GM18870 (cell line): ENCODE data around the gene C1orf174.

Experiments
- ATAC-seq: cut with Tn5 transposase; IDR thresholded peaks from one replicate; pipeline ENCODE4 v1.9.1; 2021; ENCODE audit warnings: moderate library complexity; ENCODE audit not compliant: unreplicated experiment

The C1orf174 gene

DNA sequence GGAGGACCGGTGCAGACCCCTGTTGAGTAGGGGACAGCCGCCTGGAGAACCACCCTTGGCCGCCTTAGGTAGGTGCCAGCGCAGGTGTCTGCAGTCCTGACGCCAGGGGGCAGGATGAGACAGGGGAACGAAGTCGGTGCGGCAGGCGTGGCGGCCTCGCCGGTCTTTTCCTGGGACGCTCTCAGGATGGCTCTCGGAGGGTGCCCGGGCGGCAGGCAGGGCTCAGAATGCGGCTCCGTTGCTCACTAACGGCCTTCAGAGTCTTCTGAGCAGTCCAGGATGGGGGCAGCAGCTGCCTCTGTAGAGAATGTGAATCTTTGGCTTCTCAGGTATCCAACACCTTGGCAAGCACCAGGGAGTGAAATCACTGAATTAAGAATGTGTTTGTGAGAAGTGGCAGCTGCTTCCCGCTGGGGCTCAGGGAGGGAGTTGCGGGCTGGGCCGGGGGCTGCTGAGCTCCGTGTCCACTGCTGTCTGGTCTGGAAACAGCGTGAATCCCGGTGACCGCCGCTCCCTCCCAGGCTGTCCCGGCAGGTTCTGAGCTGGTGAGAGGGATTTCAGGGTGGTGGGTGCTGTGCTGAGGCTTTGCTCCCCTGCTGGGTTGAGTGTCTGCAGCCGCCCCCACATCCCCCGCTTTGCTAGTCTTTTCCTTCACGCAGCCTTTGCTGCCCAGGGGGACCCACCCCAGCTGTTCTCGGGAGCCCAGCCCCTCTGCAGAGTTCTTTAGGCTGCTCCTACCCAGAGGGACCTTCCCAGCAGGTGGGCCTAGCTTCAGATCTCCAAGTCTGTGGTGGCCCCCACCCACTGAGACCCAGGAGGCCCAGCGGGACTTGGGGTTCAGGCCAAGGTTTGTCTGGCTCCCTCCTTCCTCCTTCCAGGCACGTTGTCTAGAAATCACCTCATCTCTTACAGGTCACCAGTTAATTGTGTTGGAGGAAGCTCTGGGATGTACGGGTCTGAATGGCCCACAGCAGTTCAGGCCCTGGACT is 11.1 kb upstream of the C1orf174 start:
- no peak for ATAC-seq

DNA sequence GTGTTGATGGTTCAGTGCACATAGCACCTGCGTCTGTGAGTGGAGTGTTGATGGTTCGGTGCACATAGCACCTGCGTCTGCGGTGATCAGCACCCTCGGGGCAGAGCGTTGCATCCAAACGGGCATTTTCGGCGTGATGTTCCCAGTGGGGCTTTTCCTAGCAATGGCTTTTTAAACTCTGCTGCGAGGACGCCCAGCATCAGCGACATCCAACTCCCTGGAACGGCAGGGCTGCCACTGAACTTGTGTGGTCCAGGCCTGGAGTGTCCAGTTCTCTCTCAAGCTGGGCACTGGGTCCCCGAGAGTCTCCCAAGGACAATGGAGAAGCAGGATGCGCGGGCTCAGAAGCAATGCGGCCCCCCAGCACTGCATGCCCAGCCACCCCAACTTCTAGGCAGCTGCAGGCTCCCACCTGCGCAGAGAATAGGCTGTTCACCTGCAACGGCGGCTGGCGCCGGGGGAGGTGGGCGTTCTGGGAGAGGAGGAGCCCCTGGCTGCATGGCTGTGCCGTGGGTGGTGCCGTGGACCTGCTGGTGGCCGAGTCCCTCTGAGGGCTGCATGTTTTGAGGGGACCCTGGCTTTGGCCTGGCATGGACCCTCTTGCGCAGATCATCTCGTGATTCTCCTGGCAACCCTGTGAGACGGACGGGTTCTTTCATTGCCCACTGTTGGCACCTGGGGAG is 10.1 kb upstream of the C1orf174 start:
- no peak for ATAC-seq

DNA sequence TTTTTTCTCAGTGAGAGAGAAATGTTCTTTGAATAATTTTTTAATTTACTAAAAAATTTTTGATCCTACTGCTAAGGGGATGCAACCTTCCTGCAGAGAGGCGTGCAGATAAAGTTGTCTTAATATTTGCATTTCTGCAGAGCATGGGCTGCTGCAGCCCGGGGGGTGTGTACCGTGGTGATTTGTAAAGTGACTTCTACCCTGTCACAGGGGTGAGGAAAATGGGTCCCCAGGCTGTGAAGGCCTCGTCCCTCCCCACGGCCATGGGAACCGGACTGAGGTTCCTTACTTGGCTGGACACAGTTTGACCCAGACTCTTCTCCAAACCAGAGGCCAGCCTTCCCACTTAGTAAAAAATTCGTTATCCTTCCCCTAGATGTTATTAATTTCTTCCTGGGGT is 9.5 kb upstream of the C1orf174 start:
- ATAC-seq = no peak

DNA sequence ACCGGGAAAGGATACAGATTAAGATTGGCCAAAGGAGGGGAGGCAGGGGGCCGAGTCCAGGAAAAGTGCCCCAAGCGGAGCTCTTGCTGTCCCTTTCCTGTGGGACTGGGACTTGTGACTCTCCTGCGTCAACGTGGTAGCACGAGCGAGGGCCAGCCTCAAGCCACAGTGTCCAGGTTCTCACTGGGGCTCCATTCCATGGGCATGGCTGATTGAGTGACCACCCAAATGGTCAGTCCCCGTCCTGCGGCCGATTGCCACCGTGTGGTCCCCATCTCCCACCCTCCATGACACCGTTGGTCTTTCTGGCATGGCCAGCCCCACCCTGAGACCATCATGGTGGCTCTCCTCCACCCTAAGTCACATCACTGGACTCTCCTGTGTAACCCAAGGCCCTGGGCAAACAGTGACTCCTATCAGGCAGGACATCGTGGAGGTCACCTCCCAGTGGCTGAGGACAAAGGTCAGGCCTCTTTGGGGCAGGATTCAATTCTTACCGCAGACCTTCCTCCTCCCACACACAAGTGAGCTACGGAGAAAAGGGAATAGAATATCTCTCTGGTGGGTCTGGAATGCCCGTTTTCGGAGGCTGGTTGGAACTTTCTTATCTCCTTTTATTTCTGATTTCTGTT is 8.9 kb upstream of the C1orf174 start:
- ATAC-seq = no peak

DNA sequence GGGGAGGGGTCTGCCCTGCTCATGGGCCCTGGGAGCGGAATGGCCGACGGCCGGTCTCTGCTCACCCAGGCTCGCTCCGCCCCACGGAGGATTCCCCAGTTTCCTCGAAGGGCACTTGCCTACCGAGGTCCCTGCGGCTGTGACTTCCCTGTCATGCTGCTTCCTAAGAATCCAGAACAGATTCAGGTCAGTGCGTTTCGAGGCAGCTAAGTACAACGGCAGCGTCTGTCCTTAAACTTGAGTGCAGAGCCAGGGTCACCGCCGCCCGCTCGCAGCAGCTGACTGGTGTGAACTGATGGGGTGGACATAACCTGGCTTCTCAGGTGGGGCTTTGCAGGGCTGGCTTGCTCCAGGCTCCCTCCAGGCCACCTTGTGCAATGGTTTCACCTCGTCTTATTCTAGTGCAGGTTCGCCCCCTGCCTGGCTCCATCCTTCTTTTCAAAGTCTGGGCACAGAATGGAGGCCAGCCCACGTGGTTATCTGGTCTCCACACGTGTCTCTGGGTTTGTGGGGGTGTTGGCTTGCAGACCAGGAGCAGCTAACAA is 7.6 kb upstream of the C1orf174 start:
- ATAC-seq = no peak

DNA sequence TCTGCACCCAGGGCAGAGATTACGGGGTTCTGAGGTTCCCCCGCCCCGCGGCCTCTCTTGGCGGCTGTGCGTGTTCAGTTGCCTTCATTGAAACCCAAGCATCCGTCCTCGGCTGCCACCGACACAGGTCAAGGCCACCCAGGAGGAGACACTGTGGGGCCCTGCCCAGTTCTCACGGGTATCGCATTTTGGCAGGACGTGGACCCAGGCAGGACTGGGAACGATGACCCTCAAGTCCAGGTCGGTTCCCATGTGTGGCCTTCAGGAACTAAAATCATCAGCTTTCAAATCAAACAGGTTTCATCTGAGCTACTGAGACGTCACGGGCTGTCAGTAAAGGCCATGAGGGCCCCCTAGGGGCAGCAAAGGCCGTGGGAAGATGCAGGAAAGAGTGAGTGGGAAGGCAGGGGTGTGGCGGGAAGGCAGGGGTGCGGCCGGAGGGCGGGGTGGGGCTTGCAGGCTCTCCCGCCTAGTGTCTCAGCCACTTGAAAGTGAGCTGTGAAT is 7.0 kb upstream of the C1orf174 start:
- ATAC-seq = no peak

DNA sequence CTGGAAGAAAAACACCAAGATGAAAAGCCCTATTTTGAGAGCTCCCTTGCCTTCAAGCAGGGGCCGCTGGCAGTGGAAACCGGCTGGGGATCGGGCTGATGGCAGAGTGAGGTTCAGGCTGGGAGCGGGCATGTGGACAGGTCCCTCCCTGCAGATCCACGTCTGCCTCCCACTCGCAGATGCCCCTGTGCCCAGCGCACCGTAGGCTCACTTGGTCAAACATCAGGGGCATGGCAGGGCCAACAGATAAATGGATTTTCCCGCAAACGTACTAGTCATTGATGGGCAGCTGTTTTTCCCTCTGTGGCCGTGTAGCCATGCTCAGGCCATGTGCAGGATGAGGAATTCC is 6.6 kb upstream of the C1orf174 start:
- ATAC-seq = no peak

DNA sequence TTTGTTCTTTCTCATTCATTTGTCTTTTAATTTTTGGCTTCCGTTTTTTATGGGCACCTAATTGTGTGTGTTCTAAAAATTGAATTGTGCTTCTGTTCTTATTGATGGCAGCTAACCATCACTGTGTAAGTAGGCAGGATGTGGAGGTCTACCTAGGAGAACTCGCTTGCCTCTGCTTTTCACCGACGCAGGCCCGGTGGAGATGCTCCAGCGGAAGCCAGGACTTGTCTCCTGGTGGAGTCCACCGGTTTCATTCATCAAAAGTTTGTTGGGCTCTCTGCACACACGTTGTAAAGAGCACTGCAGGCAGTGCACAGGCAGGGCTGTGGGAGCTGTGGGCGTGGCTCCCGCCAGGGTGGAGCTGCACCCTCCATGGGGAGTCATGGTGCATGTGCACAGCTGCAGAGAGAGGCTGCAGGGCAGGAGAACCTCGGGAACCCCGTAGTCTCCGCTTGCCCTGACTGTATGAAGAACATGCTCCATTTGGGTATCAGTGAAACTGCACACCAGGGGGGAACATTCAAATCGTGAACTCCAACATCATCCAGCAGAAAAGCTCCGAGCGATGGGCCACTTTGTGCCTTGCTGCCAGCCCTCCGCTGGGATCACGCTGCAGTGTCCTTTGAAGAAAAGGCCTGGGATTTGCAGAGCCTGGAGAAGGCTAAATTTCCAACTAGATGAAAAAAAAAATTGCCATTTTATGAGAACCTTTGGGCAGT is 6.0 kb upstream of the C1orf174 start:
- no peak for ATAC-seq

DNA sequence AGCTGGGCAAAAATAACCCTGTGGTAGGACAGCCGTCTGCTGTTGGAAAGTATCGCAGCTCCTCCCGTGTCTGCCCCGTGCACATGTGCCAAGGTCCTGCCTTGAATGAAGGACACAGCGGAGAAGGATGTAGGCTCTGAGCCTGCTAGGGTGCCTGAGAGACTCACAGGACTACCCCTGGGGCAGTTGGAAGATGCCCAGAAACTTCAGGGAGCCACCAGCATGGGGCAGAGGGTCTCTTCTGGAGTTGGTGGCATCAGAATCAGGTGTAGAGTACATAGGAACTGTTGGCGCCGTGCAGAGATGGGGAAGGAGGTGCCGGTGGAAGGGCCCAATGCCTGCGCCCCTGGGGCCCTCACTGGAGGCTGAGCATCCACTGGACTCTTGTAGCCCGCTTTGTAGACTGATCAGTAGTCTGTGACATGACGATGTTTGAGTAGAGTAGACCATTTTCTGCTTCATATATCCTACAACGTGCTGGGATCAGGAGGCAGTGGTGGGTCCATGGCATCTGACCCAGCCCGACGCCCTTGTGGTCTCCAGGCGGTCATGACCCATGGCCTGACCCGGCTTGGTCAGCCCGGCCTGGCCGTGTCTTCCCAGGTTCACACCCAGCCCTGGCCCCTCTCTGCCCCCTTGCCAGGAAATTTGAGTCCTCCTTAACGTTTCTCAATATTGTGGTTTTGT is 5.3 kb upstream of the C1orf174 start:
- ATAC-seq = no peak

DNA sequence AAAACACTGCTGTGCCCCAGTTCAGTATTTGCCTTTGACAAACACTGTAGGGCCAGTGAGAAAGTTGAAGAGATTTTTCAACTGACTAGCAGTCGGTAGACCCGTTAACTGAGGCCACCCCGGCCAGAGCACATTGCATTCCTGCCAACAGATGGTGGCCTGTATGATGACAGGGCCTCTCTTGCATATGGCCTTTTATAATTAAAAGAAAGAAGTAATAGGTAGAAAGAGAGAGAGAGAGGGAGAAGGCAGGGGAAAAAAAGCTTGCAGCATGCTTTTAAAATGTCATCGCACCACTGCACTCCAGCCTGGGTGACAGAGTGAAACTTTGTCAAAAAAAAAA is 4.7 kb upstream of the C1orf174 start:
- ATAC-seq = no peak

DNA sequence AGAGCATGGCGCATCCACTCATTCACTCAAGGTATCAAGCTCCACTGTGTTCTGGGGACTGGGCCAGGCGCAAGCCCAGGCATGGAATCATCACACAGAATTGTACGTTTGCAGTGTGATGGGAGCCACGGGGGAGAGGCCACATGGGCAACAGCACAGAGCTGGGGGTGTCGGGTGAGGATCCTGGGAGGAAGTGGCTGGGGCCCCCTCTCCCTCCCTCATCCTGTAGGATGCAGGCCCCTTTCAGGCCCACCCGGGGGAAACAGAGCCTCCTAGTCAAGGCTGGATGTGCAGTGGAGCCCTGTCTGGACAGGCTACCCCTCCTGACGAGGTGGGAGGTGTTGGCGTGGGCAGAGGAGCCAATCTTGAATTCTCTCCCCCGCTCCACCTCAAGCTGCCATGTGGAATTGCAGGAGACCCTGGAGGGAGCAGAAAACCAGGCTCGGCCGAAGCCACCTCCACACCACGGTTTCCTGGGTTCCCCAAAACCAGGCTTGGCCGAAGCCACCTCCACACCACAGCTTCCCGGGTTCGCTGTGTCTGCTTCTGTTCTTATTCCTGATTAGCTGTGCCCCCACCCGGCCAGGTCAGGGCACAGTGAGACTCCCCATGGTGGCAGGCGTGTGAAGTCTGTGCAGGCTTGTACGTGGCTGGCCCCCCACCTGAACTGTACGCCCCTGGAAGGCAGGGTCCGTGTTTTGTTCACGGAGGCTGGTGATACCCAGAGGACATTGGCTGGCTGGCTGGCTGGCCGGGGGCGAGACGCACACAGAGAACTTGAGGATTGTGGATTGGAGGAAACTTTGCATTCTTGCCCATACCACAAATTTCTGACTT is 4.2 kb upstream of the C1orf174 start:
- ATAC-seq = no peak

DNA sequence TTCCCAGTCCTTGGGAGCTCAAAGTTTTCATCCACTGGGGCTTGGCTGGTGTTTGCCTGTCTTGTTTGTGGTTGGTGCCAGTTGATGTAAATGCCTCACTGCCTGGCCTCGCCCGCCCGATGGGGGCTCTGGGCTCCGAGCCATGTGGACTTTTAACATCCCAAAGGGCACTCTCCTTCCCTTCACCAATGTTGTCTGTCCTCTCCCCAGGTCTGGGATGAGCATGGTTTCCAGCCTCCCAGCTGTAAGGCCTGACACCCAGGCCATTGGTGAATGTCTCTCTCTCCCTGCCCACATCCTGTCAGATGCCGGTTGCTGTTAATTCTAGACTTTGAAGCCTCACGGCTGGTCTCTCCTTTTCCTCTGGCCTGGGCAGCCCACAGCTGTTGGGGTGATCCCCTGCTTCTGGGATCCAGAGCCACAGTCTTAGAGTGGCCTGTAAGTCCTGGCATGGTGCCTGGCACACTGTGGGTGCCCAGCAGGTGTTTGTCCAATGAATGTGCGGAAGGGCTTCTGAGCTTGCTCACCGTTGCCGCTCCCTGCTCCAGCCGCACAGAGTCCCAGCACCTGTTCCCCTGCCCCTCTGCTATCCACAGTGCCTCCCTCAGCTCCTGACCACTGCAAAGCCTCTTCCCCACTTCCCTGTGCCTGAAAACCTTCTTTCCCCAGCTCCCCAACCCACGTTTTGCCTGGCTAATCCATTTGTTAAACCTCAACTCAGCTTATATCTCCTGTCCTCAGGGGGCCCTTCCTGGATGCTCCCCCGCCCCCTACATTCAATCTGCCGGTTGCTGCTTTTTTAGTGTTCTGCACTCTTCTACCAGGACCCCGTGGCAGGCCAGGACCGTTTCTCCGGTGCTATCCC is 3.3 kb upstream of the C1orf174 start:
- no peak for ATAC-seq

DNA sequence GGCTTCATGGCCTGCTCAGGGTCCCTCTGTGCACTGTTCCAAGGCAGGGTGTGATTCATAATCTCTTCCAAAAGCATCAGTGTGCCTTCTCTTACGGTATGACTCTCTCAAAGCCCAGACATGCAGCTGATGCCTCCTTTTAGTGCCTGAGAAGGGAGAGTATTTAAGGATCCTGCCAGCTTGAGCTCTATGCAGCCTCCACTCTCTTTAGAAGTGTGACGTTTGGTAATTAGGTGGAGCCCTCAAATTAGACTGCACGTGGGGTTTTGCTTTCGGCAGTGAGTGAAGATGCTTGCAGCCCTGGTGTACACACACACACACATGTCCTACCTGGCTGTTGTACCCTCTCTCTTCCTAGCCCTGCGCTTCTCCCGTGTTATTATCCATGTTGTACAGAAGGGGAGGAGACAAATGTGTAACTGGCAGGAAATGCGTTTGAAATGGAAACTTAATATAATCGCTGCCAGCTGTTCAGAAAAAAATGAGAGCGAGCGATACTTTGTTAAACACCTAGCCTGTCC is 2.6 kb upstream of the C1orf174 start:
- ATAC-seq = no peak

DNA sequence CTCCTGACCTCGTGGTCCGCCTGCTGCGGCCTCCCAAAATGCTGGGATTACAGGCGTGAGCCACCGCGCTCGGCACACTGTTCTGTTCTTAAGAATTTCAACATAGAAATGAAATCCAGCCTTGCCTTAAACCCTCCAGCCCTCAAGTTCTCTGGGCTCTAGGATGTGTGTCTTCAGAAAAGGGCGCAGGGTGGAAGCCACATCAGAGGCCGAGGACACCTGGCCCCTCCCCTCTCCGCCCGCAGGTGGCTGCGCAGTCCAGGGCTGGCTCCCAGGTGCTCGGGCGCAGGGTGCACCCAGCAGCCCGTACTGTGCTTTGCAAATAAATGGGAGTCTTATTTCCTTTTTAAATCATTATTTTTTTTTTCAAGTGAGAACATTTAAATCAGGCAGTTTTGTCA is 2.0 kb upstream of the C1orf174 start:
- no peak for ATAC-seq

DNA sequence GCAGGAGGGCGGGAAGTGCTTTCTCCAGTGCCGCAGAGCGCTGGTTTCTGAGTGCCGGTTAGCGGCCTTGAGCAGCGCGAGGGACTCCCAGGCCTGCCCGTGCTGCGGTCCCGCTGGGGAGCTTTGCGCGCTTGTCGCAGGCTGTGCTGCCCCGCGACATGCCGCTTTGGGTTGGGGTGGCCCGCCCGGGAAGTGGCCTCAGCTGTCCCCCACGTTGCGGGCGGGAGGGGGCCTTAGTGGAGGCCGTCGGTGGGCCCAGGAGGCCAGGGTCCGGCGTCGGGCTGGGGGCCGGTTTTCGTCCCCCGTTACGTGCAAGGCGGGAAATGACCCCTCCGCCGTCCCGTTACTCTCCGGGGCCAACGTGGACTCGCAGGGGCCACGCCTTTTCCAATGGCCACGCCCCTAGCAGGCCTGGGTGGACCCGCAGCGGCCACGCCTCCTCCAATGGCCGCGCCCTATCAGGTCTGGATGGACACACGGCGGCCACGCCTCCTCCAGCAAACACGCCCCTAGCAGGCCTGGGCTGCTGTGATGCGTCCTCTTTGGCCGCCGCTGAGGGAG is 977 bp upstream of the C1orf174 start:
- ATAC-seq = peak; percentile 42

DNA sequence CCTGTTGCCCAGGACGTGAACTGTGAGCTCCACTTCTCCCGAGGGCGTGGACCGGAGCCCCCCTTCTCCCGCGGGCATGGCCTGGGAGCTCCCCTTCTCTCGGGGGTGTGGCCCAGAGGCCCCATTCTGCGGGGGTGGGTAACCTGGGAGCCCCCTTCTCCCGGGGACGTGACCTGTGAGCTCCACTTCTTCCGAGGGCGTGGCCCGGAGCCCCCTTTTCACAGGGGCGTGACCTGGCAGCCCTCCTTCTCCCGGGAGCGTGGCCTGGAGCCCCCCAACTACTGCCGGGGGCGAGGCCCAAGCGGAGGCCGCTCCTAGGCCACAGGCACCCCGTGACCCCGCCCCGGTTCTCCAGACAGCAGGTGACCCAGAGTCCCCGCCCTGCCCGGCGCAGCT is 320 bp downstream of the C1orf174 start:
- peak; percentile 13 for ATAC-seq

DNA sequence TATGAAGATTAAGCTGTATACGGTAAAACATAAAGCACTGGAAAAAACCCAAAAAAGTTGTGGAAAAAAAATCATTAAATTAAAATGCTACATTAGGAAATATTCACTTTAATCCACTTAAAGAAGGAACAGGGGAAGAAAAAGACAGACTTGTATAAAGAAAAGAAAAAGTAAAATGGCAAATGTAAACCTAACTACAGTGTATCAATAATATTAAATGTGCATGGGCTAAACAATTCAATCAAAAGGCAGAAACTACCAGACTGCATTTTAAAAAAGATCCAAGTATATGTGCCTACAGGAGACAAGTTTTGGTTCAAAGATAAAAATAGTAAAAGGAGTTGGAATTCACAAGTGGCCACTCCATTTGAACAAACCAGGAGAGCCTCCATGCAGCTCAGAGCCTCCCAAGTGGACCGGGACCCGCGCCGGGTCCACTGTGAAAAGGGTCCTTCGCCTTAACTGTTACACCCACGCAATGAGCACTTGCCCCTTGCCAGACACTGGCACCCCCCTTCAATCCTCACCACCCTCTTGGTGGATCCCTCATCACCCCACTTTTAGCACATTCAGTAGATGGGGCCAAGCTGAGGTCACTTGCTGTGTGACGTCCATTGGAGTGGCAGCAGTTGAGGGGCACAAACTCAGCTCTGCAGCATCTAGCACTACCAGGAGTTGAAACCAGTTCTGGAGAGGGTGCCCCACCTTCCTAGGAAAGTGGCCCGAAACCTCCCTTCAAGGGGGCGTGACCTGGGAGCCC is 898 bp downstream of the C1orf174 start:
- ATAC-seq = no peak
